Natural killer cell (primary cell): ENCODE data around the gene AKAP6. TPM values are rescaled to one million over a fixed set of nuclear protein-coding genes. Genes with fewer than 3 reads are reported as not detected.

Source experiments
- ATAC-seq, 3 donors: fragments of 150-1000 bp in 2 of 3; fragments of 200-7000 bp in 1 of 3; cut with Tn5 transposase; 1 replicate in 1 of 3; 2 replicates in 2 of 3; pipeline ENCODE4 v1.10.0; 2021; ENCODE audit warnings: mild to moderate bottlenecking in 2 of 3, moderate library complexity in 2 of 3
- DNase-seq, 2 donors: peaks; one replicate each; pipeline versions ENCODE4 v3.0.0 to v3.0.0-alpha.2; 2013 to 2021; ENCODE audit warnings: mixed read lengths in 1 of 2
- H3K27ac ChIP-seq: one replicate; pipeline ENCODE4 v1.5.1; 2013; ENCODE audit warnings: mild to moderate bottlenecking, low read length
- H3K27me3 ChIP-seq: one replicate; pipeline ENCODE4 v1.6.1; 2013; ENCODE audit warnings: low read length; ENCODE audit not compliant: control insufficient read depth, insufficient read depth
- H3K36me3 ChIP-seq: one replicate; pipeline ENCODE4 v1.6.1; 2013; ENCODE audit warnings: low read length; ENCODE audit not compliant: control insufficient read depth, insufficient read depth
- H3K4me1 ChIP-seq: one replicate; pipeline ENCODE4 v1.6.1; 2013; ENCODE audit warnings: low read length; ENCODE audit not compliant: control insufficient read depth, insufficient read depth
- H3K4me3 ChIP-seq: one replicate; pipeline ENCODE4 v1.5.1; 2013; ENCODE audit warnings: low read length
- H3K9me3 ChIP-seq: one replicate; pipeline ENCODE4 v1.6.1; 2013; ENCODE audit warnings: low read length; ENCODE audit not compliant: control insufficient read depth, insufficient read depth
- H3K27ac Mint-ChIP-seq, 2 donors: one replicate each; pipeline ENCODE4 v1.8.0; 2022; ENCODE audit warnings: mild to moderate bottlenecking in 2 of 2, mixed read lengths in 2 of 2, moderate library complexity in 1 of 2
- H3K27me3 Mint-ChIP-seq, 2 donors: one replicate each; pipeline ENCODE4 v1.8.0; 2022; ENCODE audit warnings: low read depth in 2 of 2, mixed read lengths in 2 of 2
- H3K36me3 Mint-ChIP-seq: one replicate; pipeline ENCODE4 v1.8.0; 2022; ENCODE audit warnings: mixed read lengths
- H3K4me1 Mint-ChIP-seq, 2 donors: one replicate each; pipeline ENCODE4 v1.8.0; 2022; ENCODE audit warnings: mixed read lengths in 2 of 2
- H3K4me3 Mint-ChIP-seq: one replicate; pipeline ENCODE4 v1.8.0; 2022; ENCODE audit warnings: mild to moderate bottlenecking, moderate library complexity, mixed read lengths
- H3K9me3 Mint-ChIP-seq, 2 donors: one replicate each; pipeline ENCODE4 v1.8.0; 2022; ENCODE audit warnings: mixed read lengths in 2 of 2
- CTCF ChIP-seq: fragments of 200-600 bp; IDR thresholded peaks from one replicate; pipeline ENCODE4 v1.8.0; 2022; ENCODE audit warnings: antibody characterized with exemption
- WGBS: methylation state at CpG from one replicate; pipeline ENCODE4 v1.1.7; 2013; ENCODE audit warnings: missing lambda C conversion rate; ENCODE audit not compliant: insufficient coverage; 5-methylcytosine and 5-hydroxymethylcytosine counted together
- intact Hi-C: fragments of 100-400 bp; cut with micrococcal nuclease; formaldehyde crosslinking; loops from one replicate; pipeline ENCODE4 v1.14.2; 2022
- total RNA-seq, 4 donors: library from RNA; stranded (reverse); fragments of 120-200 nt in 1 of 4; gene quantifications; one replicate each; pipeline versions ENCODE4 v1.2.3 to v1.2.4, GENCODE V29; 2013 to 2022

The AKAP6 gene
- total RNA-seq, 3 donors from 2014 or later (not counting 1 experiment from before 2014, with no cell fraction given) = 0.21 to 1.3 (median 0.80) TPM

GRCh38 chr14:32620303-32620702 lies 291.2 kb downstream of the AKAP6 start:
- intact Hi-C loops = no loop called here
- no peak for DNase-seq
- no peaks in the 10 kb centered on the region for H3K9me3 ChIP-seq
- Mint-ChIP-seq H3K4me3 (no peak overlapping the region), H3K27me3 (no peaks in the 10 kb centered on the region), H3K4me1 (no peaks in the 10 kb centered on the region), H3K27ac (no peak overlapping the region), H3K9me3 (peaks cover 2 to 12% of the 10 kb centered on the region in 2 donors), H3K36me3 (no peaks in the 10 kb centered on the region)
- no peaks in the 10 kb centered on the region for H3K27me3 ChIP-seq
- 86% methylated on average over 2 of the region's 2 CpGs for WGBS
- H3K4me1 ChIP-seq = no peaks in the 10 kb centered on the region
- no peak for ATAC-seq
- H3K4me3 ChIP-seq = no peak overlapping the region
- no peaks in the 10 kb centered on the region for H3K36me3 ChIP-seq
- no peak for TF ChIP-seq CTCF
- no peak overlapping the region for H3K27ac ChIP-seq

- H3K9me3 Mint-ChIP-seq = peaks cover 2 to 12% of the 10 kb centered on the region in 2 donors
These were observed 291.6 kb downstream of the AKAP6 start for GRCh38 chr14:32620724-32621123.

GRCh38 chr14:32621585-32621984 lies 292.5 kb downstream of the AKAP6 start:
- no peak for TF ChIP-seq CTCF
- Mint-ChIP-seq H3K27me3 (no peaks in the 10 kb centered on the region), H3K4me3 (no peak overlapping the region), H3K9me3 (peaks cover 3 to 15% of the 10 kb centered on the region in 2 donors), H3K27ac (no peak overlapping the region), H3K4me1 (no peaks in the 10 kb centered on the region), H3K36me3 (no peaks in the 10 kb centered on the region)
- H3K36me3 ChIP-seq = no peaks in the 10 kb centered on the region
- DNase-seq (no peak), ATAC-seq (no peak)
- H3K9me3 ChIP-seq = no peaks in the 10 kb centered on the region
- H3K4me3 ChIP-seq = no peak overlapping the region
- H3K27ac ChIP-seq = no peak overlapping the region
- WGBS = 64% methylated on average over 1 of the region's 1 CpG
- no peaks in the 10 kb centered on the region for H3K27me3 ChIP-seq
- H3K4me1 ChIP-seq = no peaks in the 10 kb centered on the region
- intact Hi-C loops = no loop called here

More at GRCh38 chr14:32620724-32621123, 291.6 kb downstream of the AKAP6 start:
- Mint-ChIP-seq H3K36me3 (no peaks in the 10 kb centered on the region), H3K27ac (no peak overlapping the region), H3K4me1 (no peaks in the 10 kb centered on the region), H3K27me3 (no peaks in the 10 kb centered on the region), H3K4me3 (no peak overlapping the region)
- Histone ChIP-seq H3K4me3 (no peak overlapping the region), H3K27ac (no peak overlapping the region), H3K4me1 (no peaks in the 10 kb centered on the region), H3K27me3 (no peaks in the 10 kb centered on the region), H3K9me3 (no peaks in the 10 kb centered on the region), H3K36me3 (no peaks in the 10 kb centered on the region)
- 40% methylated on average over 1 of the region's 1 CpG for WGBS
- DNase-seq = no peak
- intact Hi-C loops = no loop called here
- ATAC-seq = no peak
- TF ChIP-seq CTCF = no peak

- Mint-ChIP-seq H3K27ac (no peak overlapping the region), H3K27me3 (no peaks in the 10 kb centered on the region), H3K4me3 (no peak overlapping the region), H3K9me3 (peaks cover 4 to 11% of the 10 kb centered on the region in 2 donors), H3K36me3 (no peaks in the 10 kb centered on the region), H3K4me1 (no peaks in the 10 kb centered on the region)
- Histone ChIP-seq H3K9me3 (no peaks in the 10 kb centered on the region), H3K27ac (no peak overlapping the region), H3K27me3 (no peaks in the 10 kb centered on the region), H3K4me3 (no peak overlapping the region), H3K36me3 (no peaks in the 10 kb centered on the region), H3K4me1 (no peaks in the 10 kb centered on the region)
- WGBS = 63% methylated on average over 2 of the region's 3 CpGs
- intact Hi-C loops = no loop called here
- ATAC-seq = no peak
- DNase-seq = no peak
- no peak for TF ChIP-seq CTCF
These were observed 293.6 kb downstream of the AKAP6 start for GRCh38 chr14:32622742-32623141.
